ENCODE measurements around the gene RALGAPA2.

DNA sequence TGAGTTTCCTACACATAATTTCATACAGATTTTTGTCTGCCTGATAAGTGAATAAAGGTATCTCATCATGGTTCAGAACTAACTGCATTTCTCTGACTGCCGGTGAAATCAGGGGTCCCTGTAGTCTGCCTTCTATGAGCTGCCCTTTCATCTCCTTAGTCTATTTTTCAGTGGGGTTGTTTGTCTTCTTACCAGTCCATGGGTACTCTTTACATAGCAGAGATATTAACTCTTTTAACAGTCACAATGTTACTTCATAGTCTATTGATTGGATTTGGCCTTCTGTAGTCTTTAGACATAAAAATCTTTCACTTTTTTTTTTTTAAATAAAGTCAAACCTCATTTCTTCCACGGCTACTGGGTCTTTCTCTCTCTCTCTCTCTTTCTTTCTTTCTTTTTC is 79.8 kb downstream of the RALGAPA2 start:
- TF ChIP-seq, protein P1, sequence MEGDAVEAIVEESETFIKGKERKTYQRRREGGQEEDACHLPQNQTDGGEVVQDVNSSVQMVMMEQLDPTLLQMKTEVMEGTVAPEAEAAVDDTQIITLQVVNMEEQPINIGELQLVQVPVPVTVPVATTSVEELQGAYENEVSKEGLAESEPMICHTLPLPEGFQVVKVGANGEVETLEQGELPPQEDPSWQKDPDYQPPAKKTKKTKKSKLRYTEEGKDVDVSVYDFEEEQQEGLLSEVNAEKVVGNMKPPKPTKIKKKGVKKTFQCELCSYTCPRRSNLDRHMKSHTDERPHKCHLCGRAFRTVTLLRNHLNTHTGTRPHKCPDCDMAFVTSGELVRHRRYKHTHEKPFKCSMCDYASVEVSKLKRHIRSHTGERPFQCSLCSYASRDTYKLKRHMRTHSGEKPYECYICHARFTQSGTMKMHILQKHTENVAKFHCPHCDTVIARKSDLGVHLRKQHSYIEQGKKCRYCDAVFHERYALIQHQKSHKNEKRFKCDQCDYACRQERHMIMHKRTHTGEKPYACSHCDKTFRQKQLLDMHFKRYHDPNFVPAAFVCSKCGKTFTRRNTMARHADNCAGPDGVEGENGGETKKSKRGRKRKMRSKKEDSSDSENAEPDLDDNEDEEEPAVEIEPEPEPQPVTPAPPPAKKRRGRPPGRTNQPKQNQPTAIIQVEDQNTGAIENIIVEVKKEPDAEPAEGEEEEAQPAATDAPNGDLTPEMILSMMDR (IDR thresholded peaks at IDR 0.05) = no peak
- no peak for TF ChIP-seq POLR2A (IDR thresholded peaks at IDR 0.05)

Measured in body of pancreas (tissue), 4 donors.